Natural killer cell treated with Interleukin-12 subunit alpha and Interleukin-12 subunit beta and Interleukin-15 and Interleukin-18, amount 100 ng/mL, for 72 hours (primary cell): ENCODE results near the gene SAV1. TPM values are rescaled to one million over a fixed set of nuclear protein-coding genes. Genes with fewer than 3 reads are reported as not detected.

Experiments used
- ATAC-seq, 2 donors: fragments of 150-1000 bp; cut with Tn5 transposase in 1 of 2; sonication (Bioruptor Pico), chemical (Tn5 transposase) in 1 of 2; 2 replicates each; pipeline ENCODE4 v1.10.0; 2021
- DNase-seq: peaks from one replicate; pipeline ENCODE4 v3.0.0; 2022; ENCODE audit warnings: low spot score
- H3K27ac Mint-ChIP-seq, 2 donors: 1 replicate in 1 of 2; 2 replicates in 1 of 2; pipeline ENCODE4 v1.8.0; 2022; ENCODE audit warnings: mixed read lengths in 2 of 2, mild to moderate bottlenecking in 1 of 2, moderate library complexity in 1 of 2
- H3K27me3 Mint-ChIP-seq, 2 donors: 1 replicate in 1 of 2; 2 replicates in 1 of 2; pipeline ENCODE4 v1.8.0; 2022; ENCODE audit warnings: mixed read lengths in 2 of 2
- H3K36me3 Mint-ChIP-seq: one replicate; pipeline ENCODE4 v1.8.0; 2022; ENCODE audit warnings: mixed read lengths
- H3K4me1 Mint-ChIP-seq, 2 donors: 1 replicate in 1 of 2; 2 replicates in 1 of 2; pipeline ENCODE4 v1.8.0; 2022; ENCODE audit warnings: low read depth in 2 of 2, mixed read lengths in 2 of 2, mild to moderate bottlenecking in 1 of 2
- H3K4me3 Mint-ChIP-seq: one replicate; pipeline ENCODE4 v1.8.0; 2022; ENCODE audit warnings: mixed read lengths
- H3K9me3 Mint-ChIP-seq: 2 replicates; pipeline ENCODE4 v1.8.0; 2022; ENCODE audit warnings: mixed read lengths
- total RNA-seq, 2 donors: library from RNA; stranded (reverse); gene quantifications; one replicate each; pipeline ENCODE4 v1.2.3, GENCODE V29; 2022

SAV1 gene
- total RNA-seq, 2 donors from 2014 or later = 7.5 to 9.4 TPM

DNA sequence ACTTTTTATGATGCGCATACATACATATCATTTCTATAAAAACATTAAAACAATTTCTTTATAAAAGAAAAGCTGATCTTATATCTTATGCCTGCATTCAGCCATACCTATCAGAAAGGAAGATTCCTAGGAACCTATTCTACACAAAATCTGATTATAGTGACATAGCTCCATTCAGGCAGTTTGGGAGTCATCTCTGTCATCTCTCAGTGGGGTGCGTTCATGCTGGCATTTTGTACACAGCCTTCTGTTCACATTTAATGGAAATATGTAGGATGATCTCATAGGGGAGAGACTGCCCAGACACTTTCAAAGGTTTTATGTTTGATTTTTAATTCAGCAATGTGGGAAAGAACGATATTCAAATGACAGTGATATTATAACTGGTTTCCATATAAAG, 55.3 kb downstream of the SAV1 start:
- H3K4me1 Mint-ChIP-seq = no peaks in the 10 kb centered on the region
- H3K9me3 Mint-ChIP-seq = no peaks in the 10 kb centered on the region
- ATAC-seq = no peak
- H3K36me3 Mint-ChIP-seq = no peaks in the 10 kb centered on the region
- no peak for DNase-seq
- no peak overlapping the region for H3K4me3 Mint-ChIP-seq
- peaks cover 0 to 8% of the 10 kb centered on the region in 2 donors for H3K27me3 Mint-ChIP-seq
- H3K27ac Mint-ChIP-seq = no peak overlapping the region

DNA sequence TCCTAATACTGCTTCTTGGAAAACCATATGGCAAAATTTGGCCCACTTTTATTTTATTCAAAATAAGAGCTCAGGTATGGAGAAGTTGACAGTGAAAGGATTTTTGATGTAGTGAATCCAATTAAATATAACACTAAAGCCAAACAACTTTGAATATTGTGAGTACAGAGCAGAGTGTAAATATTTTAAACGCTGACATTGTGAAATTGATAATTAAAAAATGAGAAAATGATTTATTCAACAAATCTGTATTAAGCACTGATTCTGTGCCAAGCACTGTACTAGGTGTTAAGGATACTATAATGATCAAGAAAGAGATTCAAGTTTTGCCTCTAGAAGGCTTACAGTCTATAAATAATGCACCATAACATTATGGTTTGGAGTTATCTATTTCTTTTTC, 57.6 kb downstream of the SAV1 start:
- Mint-ChIP-seq H3K9me3 (no peaks in the 10 kb centered on the region), H3K4me3 (no peak overlapping the region), H3K27me3 (peaks cover 0 to 8% of the 10 kb centered on the region in 2 donors), H3K4me1 (no peaks in the 10 kb centered on the region), H3K27ac (no peak overlapping the region), H3K36me3 (no peaks in the 10 kb centered on the region)
- ATAC-seq = no peak
- DNase-seq = no peak

DNA sequence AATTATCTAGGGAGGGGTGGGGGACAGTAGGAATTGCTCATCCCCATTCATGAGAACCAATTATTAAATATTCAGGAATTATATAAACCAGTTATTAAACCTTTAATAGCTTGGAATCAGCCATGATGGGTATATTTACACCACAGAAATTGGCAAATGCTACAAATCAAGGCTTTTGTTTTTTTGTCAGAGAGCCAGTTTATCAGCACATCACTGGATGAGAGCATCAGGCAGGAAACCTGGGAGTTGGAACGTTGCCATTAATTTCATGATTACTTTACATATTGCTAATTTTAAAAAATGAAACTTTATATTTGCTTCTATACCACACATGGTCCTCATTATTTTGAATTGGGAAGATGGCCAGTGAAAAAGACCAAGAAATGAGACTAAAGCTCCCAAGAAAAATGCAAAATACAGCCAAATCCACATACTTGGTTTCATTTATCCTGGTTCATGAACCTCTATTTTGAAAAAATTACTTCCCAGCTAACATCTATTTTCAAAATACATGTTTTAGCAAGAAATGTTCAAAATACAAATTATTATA, 59.7 kb downstream of the SAV1 start:
- DNase-seq (no peak), ATAC-seq (no peak)
- Mint-ChIP-seq H3K36me3 (no peaks in the 10 kb centered on the region), H3K4me1 (no peaks in the 10 kb centered on the region), H3K4me3 (no peak overlapping the region), H3K27me3 (peaks cover 0 to 8% of the 10 kb centered on the region in 2 donors), H3K9me3 (no peaks in the 10 kb centered on the region), H3K27ac (no peak overlapping the region)

DNA sequence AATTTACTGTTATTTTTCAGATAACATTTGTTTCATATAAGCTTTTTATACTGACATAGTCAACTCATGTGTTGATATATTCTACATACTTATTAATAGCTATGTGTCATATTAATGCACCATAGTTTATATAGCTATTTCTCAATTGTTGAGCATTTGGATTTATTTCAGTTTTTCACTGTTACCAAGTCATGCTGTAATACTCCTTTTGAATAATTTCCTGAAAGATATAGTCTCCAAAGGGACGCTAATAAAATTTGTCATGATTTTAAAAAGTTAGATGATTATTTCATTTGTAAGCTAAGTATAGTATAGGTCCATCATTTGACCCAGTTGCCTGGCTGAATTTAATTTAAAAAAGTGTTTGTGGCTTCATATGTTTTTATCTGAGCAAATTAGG, 60.3 kb downstream of the SAV1 start:
- no peak for DNase-seq
- H3K4me1 Mint-ChIP-seq = no peaks in the 10 kb centered on the region
- H3K27me3 Mint-ChIP-seq = peaks cover 0 to 6% of the 10 kb centered on the region in 2 donors
- H3K4me3 Mint-ChIP-seq = no peak overlapping the region
- no peaks in the 10 kb centered on the region for H3K9me3 Mint-ChIP-seq
- ATAC-seq = no peak
- H3K36me3 Mint-ChIP-seq = no peaks in the 10 kb centered on the region
- no peak overlapping the region for H3K27ac Mint-ChIP-seq

DNA sequence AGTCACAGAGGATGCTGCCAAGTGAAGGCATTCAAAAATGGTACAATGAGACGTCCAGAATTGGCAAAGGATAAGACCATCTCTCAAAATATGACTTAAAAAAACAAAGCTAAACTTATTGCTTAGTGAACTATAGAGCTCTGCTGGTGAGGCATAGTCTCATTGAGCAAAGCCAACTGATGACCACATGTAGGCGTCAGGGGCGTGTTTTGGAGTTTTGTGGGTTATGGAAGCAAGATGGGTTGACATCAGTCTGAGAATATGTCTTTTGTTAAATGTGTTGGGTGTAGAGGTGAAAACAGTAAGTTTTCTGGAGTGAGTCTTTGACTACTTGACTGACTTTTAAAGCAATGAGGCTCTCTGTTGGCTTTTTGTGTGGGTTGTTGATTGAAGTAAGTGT, 60.9 kb downstream of the SAV1 start:
- no peak for DNase-seq
- no peak for ATAC-seq
- no peaks in the 10 kb centered on the region for H3K36me3 Mint-ChIP-seq
- H3K27me3 Mint-ChIP-seq = peaks cover 0 to 6% of the 10 kb centered on the region in 2 donors
- no peaks in the 10 kb centered on the region for H3K4me1 Mint-ChIP-seq
- H3K4me3 Mint-ChIP-seq = no peak overlapping the region
- no peaks in the 10 kb centered on the region for H3K9me3 Mint-ChIP-seq
- no peak overlapping the region for H3K27ac Mint-ChIP-seq

DNA sequence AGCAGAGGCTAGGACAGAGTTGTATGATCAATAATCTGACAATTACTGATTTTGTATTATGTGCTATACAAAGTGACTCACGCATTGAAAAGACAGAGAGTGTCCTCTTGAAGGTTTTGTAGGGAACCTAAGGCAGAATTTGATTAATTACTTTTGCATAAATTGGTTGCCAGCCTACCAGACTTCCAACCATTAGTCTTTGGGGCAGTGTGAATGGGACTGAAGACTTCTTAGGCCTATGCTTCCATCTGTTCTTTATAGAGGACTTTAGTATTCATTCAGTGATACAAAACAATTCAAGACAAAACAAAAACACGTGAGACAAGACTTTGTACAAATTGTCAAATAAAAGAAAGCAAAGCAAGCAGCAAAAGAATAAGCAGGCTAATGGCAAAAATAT, 61.6 kb downstream of the SAV1 start:
- Mint-ChIP-seq H3K27ac (no peak overlapping the region), H3K9me3 (no peaks in the 10 kb centered on the region), H3K4me3 (no peak overlapping the region)

DNA sequence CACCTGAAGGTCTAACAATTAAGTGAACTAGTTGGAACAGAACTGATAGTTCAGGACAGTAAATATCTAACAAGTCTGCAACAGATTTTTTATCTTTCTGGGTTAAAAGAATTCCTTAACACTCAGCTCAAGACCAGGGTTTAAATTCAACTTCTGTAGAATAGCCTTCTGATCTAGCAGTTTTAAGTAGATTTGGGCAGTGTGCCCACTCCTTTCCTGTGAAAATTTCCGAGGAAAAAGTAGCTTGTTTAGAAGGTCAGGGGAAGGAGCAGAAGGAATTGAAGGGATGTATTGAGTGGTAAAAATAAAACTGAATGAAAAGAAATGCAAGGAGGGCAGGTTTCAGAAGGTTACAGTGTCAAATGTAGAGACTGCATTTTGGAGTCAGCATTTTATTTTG, 62.3 kb downstream of the SAV1 start:
- DNase-seq (no peak), ATAC-seq (no peak)
- no peaks in the 10 kb centered on the region for H3K9me3 Mint-ChIP-seq
- no peak overlapping the region for H3K27ac Mint-ChIP-seq
- H3K27me3 Mint-ChIP-seq = peaks cover 0 to 3% of the 10 kb centered on the region in 2 donors
- no peaks in the 10 kb centered on the region for H3K4me1 Mint-ChIP-seq
- no peaks in the 10 kb centered on the region for H3K36me3 Mint-ChIP-seq
- no peak overlapping the region for H3K4me3 Mint-ChIP-seq

More for the DNA sequence above, 61.6 kb downstream of the SAV1 start:
- DNase-seq (no peak), ATAC-seq (no peak)
- H3K36me3 Mint-ChIP-seq = no peaks in the 10 kb centered on the region
- H3K27me3 Mint-ChIP-seq = peaks cover 0 to 3% of the 10 kb centered on the region in 2 donors
- no peaks in the 10 kb centered on the region for H3K4me1 Mint-ChIP-seq

DNA sequence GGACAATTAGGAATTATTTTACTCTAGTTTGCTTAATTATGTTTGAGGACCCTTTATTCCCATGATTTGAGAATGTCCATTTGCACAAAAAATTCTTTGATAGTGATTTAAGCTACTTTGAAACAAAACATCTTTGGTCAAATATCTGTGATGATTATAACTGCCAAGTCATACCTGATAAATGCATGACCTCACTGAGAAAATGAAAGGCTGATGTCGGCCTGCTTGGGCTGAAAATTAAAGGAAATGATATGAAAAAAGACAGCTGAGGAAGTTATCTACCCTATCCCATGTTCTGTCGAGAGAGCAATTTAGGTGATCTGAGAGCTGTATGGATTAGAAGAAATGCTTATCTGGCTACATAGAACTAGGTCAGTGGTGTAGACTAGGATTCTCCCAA, 64.5 kb downstream of the SAV1 start:
- no peaks in the 10 kb centered on the region for H3K4me1 Mint-ChIP-seq
- DNase-seq = no peak
- no peaks in the 10 kb centered on the region for H3K9me3 Mint-ChIP-seq
- H3K27me3 Mint-ChIP-seq = no peaks in the 10 kb centered on the region
- ATAC-seq = no peak
- no peaks in the 10 kb centered on the region for H3K36me3 Mint-ChIP-seq
- no peak overlapping the region for H3K4me3 Mint-ChIP-seq
- H3K27ac Mint-ChIP-seq = no peak overlapping the region

DNA sequence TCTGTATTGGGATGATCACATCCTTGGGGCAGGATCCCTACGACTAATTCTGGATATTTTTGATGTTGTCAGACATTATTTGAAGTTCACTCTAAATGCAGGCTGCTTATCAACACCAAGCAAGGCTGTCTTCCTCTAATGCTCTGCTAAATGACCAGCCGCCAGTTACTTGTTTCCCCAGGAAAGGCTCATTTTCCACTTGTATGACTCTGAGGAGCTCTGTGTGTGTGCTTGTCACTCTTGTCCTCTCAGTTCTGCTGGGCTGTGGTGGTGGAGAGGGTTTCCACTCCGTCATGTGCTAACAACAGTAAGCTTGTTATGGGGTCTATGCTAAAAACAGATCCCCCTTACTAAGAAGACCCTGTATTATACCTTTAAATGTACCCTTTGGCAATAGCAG, 66.1 kb downstream of the SAV1 start:
- no peak overlapping the region for H3K4me3 Mint-ChIP-seq
- DNase-seq = no peak
- H3K4me1 Mint-ChIP-seq = no peaks in the 10 kb centered on the region
- no peak for ATAC-seq
- H3K27ac Mint-ChIP-seq = no peak overlapping the region
- no peaks in the 10 kb centered on the region for H3K9me3 Mint-ChIP-seq
- H3K36me3 Mint-ChIP-seq = no peaks in the 10 kb centered on the region
- H3K27me3 Mint-ChIP-seq = no peaks in the 10 kb centered on the region

DNA sequence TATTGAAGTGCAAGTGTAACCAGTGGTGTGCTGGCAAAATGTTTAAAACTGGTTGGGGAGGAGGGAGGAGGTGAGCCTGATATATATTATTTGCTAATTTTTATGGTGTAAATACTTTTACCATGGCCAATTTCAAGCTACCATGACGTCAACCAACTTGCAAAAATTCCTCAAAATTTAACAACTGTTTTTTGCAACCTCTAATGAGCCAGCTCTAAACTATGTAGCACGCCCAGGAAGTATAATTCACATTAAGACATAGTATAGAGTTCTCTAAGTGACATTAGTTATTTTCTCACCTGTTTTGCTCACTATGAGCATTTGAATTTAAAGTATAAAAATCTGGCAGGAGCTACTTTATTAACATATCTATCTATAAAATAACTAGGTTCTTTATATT, 66.7 kb downstream of the SAV1 start:
- H3K27me3 Mint-ChIP-seq = no peaks in the 10 kb centered on the region
- no peaks in the 10 kb centered on the region for H3K9me3 Mint-ChIP-seq
- no peak for ATAC-seq
- no peak overlapping the region for H3K27ac Mint-ChIP-seq
- no peak for DNase-seq
- no peak overlapping the region for H3K4me3 Mint-ChIP-seq
- H3K36me3 Mint-ChIP-seq = no peaks in the 10 kb centered on the region
- H3K4me1 Mint-ChIP-seq = no peaks in the 10 kb centered on the region

DNA sequence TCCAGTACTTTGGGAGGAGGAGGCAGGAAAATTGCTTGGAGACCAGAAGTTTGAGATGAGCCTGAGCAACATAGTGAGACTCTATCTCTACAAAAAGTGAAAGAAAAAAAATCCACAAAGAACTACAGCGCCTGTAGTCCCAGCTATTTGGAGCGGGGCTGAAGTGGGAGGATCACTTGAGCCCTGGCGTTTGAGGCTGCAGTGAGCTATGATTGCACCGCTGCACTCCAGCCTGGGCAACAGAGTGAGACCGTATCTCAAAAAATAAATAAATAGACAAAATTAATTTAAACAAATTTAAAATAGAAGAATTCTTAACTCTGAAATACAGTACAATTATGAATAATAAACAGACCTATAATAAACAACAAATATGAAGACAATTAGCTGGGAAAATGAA, 67.3 kb downstream of the SAV1 start:
- no peak for DNase-seq
- H3K4me3 Mint-ChIP-seq = no peak overlapping the region
- no peaks in the 10 kb centered on the region for H3K9me3 Mint-ChIP-seq
- no peak for ATAC-seq
- H3K4me1 Mint-ChIP-seq = no peaks in the 10 kb centered on the region
- no peaks in the 10 kb centered on the region for H3K36me3 Mint-ChIP-seq
- H3K27ac Mint-ChIP-seq = no peak overlapping the region
- H3K27me3 Mint-ChIP-seq = no peaks in the 10 kb centered on the region

DNA sequence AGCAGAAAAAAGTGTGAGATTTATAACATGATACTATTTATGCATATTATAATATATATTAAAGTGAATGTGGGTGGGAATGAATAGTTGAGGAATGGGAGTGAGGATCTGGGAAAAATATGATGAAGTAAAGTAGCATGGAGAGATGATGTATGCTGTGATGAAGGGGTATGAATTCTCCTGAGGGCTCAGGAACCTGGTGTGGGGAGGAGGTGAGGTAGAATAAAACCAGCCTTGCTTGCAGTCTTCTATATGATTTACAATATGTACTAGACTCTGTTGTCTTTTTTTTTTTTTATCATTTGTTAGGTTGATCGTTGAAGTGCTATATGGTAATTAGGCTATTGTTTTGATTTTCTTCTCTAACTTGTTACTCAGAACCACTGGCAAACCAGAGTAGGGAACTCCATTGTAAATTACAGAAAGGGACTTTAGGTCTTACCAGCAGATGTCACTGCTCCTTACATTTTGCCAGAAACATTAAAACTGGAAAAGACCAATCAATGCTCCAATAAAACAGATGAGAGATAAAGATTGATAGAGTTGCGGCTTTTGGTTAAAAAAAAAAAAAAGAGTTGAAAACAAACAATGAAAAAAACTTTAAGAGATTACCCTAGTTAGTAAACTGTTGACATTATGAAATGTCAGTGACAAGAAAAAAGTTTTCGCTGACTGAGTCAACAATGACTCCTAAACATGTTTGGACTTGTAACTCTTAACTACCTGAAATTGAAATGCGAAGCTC, 68.2 kb downstream of the SAV1 start:
- Mint-ChIP-seq H3K4me1 (no peaks in the 10 kb centered on the region), H3K4me3 (no peak overlapping the region), H3K27ac (no peak overlapping the region), H3K36me3 (no peaks in the 10 kb centered on the region), H3K27me3 (no peaks in the 10 kb centered on the region), H3K9me3 (no peaks in the 10 kb centered on the region)
- no peak for DNase-seq
- ATAC-seq = no peak

DNA sequence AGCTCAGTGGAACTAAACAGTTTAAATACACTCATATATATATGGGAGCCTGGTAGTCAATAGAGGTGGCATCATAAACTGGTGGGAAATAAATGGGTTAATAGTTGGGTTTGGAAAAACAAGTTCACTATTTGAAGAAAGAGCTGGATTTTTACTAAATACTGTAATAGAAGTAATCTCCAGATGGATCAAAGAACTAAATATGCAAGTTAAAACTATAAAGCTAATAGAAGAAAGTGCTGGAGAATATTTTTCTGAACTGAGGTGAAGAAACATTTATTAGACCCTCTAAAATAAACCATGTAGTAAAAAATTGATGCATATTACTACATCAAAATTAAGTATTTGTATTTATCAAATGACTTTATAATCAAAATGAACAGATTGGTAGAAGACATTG, 69.3 kb downstream of the SAV1 start:
- ATAC-seq (no peak), DNase-seq (no peak)
- Mint-ChIP-seq H3K36me3 (no peaks in the 10 kb centered on the region), H3K27ac (no peak overlapping the region), H3K27me3 (no peaks in the 10 kb centered on the region), H3K9me3 (no peaks in the 10 kb centered on the region), H3K4me3 (no peak overlapping the region), H3K4me1 (no peaks in the 10 kb centered on the region)

DNA sequence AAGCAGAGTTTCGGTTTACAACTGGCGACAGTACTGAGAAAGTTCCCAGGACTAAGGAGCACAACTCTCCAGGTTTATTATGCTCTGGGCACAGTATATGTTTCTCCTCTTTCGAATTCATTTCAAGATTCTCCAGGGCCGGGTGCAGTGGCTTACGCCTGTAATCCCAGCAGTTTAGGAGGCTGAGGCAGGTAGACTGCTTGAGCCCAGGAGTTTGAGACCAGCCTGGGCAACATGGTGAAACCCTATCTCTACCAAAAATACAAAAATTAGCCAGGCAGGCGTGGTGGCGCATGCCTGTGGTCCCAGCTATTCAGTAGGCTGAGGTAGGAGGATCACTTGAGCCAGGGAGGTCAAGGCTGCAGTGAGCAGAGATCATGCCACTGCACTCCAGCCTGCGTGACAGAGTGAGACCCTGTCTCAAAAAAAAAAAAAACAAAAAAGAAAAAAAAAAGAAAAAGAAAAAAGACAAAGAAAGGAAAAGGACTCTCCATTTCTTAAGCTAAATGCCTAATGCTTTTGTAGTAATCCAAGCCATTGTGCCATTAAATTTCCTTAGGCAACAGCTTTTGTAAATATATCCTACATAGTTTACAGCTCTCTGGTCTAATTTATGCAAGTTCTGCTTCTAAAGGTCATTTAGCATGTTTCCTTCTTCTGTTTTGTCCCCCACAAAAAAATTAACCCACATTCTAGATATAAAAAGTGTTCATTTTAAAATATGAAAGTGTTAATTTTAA, 73.4 kb downstream of the SAV1 start:
- Mint-ChIP-seq H3K4me1 (no peaks in the 10 kb centered on the region), H3K4me3 (no peak overlapping the region), H3K27me3 (peaks cover 9 to 15% of the 10 kb centered on the region in 2 donors), H3K27ac (no peak overlapping the region), H3K36me3 (no peaks in the 10 kb centered on the region), H3K9me3 (no peaks in the 10 kb centered on the region)
- DNase-seq (no peak), ATAC-seq (no peak)
